ENCODE measurements around the gene SLC25A27.

The SLC25A27 gene

DNA sequence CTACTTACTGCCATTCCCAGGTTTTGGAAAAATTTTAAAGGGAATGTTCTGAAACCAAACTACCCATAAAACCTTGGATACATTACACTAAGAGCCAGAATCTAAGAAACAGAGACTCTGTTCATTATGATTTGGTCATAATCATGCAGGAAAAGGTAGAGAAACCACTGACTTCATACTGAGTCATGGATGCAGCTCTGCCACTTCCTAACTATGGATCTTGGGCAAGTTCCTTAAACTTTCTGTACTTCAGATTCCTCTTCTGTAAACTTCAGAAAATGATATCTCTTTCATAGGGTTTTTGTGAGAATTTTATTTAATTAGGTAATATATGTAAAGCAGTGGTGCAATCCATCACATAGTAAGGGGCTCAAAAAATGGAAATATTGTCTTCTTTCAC lies 62.4 kb downstream of the SLC25A27 start:
- no peak for DNase-seq (ENCODE audit: low spot score)

DNA sequence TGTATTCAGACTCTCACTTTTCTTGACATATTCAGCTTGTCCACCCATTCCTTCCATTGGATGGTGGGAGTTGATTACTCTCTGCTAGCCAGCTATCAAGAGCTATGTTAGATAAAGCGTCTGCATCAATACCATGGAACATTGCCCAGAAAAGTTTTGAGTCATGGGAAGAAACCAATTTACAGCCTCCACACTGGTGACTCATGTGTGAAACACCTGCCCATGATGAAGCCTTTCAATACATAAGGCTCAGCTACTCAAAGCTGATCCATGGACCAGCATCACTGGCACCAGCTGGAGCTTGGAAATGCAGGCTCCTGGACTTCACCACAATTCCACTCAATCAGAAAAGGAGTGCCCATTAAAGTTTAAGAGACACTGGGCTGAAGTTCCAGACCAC lies 66.3 kb downstream of the SLC25A27 start:
- DNase-seq (ENCODE audit: low spot score), result no peak

DNA sequence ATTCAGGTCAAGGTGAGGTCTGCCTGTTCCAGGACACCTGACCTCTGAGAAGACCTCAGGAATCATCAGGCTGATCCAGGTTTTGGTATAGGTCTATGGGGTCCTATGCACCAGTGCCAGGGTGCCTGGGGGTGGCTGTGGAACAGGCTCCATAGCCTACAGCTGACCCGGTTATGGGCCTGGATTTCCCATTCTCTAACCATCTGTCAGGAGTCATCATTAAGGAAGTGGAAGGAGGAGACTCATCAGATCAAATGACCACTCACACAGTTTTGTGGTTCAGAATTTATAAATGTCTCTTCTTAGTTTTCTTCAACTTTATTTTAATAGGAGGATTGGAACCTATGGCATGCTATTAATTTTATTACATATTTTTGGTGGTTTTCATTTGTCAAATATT lies 67.6 kb downstream of the SLC25A27 start:
- no peak for DNase-seq (ENCODE audit: low spot score)
